GM18508 (cell line): ENCODE results near the gene DYNLRB1.
"Not testable (repeated sequence)": the region's sequence is repeated elsewhere in the genome, so short reads cannot be mapped to it uniquely, and the experiment has no call there.

Source experiments
- ATAC-seq: cut with Tn5 transposase; IDR thresholded peaks from one replicate; pipeline ENCODE4 v1.9.1; 2021; ENCODE audit warnings: moderate number of reproducible peaks; ENCODE audit not compliant: insufficient read depth, unreplicated experiment

The DYNLRB1 gene

GRCh38 chr20:34516247-34517113, at the start of gene DYNLRB1:
Gene DYNLRB1 (plus strand): TSS chr20:34516422. CDS start chr20:34516459, 37 bp downstream.
- peak; percentile 43 for ATAC-seq

- ATAC-seq = no peak
Measured at GRCh38 chr20:34468951-34469350, 47.3 kb upstream of the DYNLRB1 start.

GRCh38 chr20:34472246-34472925, 43.8 kb upstream of the DYNLRB1 start:
- ATAC-seq = no peak

- no peak for ATAC-seq
Measured at GRCh38 chr20:34473262-34473883, 42.8 kb upstream of the DYNLRB1 start.

- no peak for ATAC-seq
Measured at GRCh38 chr20:34475979-34476736, 40.1 kb upstream of the DYNLRB1 start.

GRCh38 chr20:34479627-34480026, 36.6 kb upstream of the DYNLRB1 start:
- no peak for ATAC-seq

GRCh38 chr20:34482154-34482553, 34.1 kb upstream of the DYNLRB1 start:
- ATAC-seq = not testable (repeated sequence)

- not testable (repeated sequence) for ATAC-seq
Measured at GRCh38 chr20:34483585-34484220, 32.5 kb upstream of the DYNLRB1 start.

- no peak for ATAC-seq
Measured at GRCh38 chr20:34485068-34485634, 31.1 kb upstream of the DYNLRB1 start.

- no peak for ATAC-seq
Measured at GRCh38 chr20:34491226-34491931, 24.8 kb upstream of the DYNLRB1 start.

- no peak for ATAC-seq
Measured at GRCh38 chr20:34491932-34492509, 24.2 kb upstream of the DYNLRB1 start.

- no peak for ATAC-seq
Measured at GRCh38 chr20:34493646-34494045, 22.6 kb upstream of the DYNLRB1 start.

- no peak for ATAC-seq
Measured at GRCh38 chr20:34495307-34495706, 20.9 kb upstream of the DYNLRB1 start.

- no peak for ATAC-seq
Measured at GRCh38 chr20:34495916-34496315, 20.3 kb upstream of the DYNLRB1 start.

GRCh38 chr20:34497596-34497995, 18.6 kb upstream of the DYNLRB1 start:
- ATAC-seq = not testable (repeated sequence)

GRCh38 chr20:34500823-34501222, 15.4 kb upstream of the DYNLRB1 start:
- no peak for ATAC-seq

- no peak for ATAC-seq
Measured at GRCh38 chr20:34506480-34506879, 9.7 kb upstream of the DYNLRB1 start.

- no peak for ATAC-seq
Measured at GRCh38 chr20:34507702-34508413, 8.4 kb upstream of the DYNLRB1 start.
